Coronary artery (tissue), 2 donors: ENCODE results near the gene CACNA2D3.

Source experiments
- DNase-seq: peaks from one replicate; pipeline ENCODE4 v3.0.0-alpha.2; 2017; ENCODE audit warnings: low spot score
- H3K27ac ChIP-seq, 2 donors: fragments of 200-600 bp; sonication (generic); one replicate each; pipeline ENCODE4 v1.5.1; 2016 to 2019
- H3K4me3 ChIP-seq: fragments of 200-600 bp; sonication (generic); 2 replicates; pipeline ENCODE4 v1.5.1; 2016; ENCODE audit warnings: mild to moderate bottlenecking, moderate library complexity
- CTCF ChIP-seq: fragments of 200-600 bp; sonication (generic); IDR thresholded peaks from one replicate; pipeline ENCODE4 v1.5.1; 2019; ENCODE audit warnings: antibody characterized with exemption

CACNA2D3 gene

GRCh38 chr3:54703923-54704322, 581.6 kb downstream of the CACNA2D3 start:
- no peak for DNase-seq
- no peak for TF ChIP-seq CTCF
- no peak overlapping the region for H3K27ac ChIP-seq
- H3K4me3 ChIP-seq = no peak overlapping the region

GRCh38 chr3:54705730-54706129, 583.4 kb downstream of the CACNA2D3 start:
- no peak overlapping the region for H3K27ac ChIP-seq
- DNase-seq = no peak
- no peak for TF ChIP-seq CTCF
- H3K4me3 ChIP-seq = no peak overlapping the region

DNA sequence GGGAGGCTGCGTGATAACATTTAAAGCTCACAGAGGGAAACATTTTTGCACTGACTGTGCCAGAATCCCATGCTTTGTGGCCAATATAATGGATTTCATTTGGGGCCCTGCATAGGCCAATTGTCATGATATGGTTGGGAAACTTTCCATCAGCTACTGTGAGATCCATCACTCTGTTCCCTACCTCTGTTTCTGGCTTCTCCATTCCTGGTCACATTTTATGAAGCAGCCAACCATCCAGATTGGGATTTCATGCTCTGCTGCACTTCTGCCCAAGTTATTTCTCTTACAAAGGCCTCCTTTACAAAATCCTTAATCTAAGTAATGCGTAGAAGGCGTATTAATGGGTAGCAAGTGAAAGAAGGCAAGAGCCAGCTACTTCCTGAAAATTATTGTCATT, 584.4 kb downstream of the CACNA2D3 start:
- DNase-seq = no peak
- no peak for TF ChIP-seq CTCF
- H3K27ac ChIP-seq = no peak overlapping the region
- H3K4me3 ChIP-seq = no peak overlapping the region

GRCh38 chr3:54709785-54710184, 587.4 kb downstream of the CACNA2D3 start:
- no peak overlapping the region for H3K27ac ChIP-seq
- H3K4me3 ChIP-seq = no peak overlapping the region
- no peak for DNase-seq
- TF ChIP-seq CTCF = no peak

DNA sequence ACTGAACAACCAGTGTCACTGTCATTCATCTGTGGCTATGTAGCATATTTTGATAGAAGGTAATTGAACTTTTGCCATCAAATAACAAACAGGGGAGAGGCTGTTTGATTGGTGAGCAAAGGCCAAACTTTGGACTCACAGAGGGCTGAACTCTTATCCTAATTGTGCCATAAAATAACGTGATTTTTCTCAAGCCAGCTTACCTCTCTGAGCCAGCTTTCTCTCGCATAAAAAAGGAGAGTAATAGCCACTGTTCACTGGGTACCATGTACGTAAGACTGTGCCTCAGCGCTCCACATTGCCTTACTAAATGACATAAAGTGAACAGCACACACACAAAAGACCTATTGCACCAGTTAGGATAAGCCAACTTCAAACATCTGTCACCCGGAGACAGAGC, 588.6 kb downstream of the CACNA2D3 start:
- H3K4me3 ChIP-seq = no peak overlapping the region
- TF ChIP-seq CTCF = no peak
- no peak overlapping the region for H3K27ac ChIP-seq
- no peak for DNase-seq

GRCh38 chr3:54712539-54712938, 590.2 kb downstream of the CACNA2D3 start:
- DNase-seq = no peak
- Histone ChIP-seq H3K4me3 (no peak overlapping the region), H3K27ac (no peak overlapping the region)
- no peak for TF ChIP-seq CTCF

DNA sequence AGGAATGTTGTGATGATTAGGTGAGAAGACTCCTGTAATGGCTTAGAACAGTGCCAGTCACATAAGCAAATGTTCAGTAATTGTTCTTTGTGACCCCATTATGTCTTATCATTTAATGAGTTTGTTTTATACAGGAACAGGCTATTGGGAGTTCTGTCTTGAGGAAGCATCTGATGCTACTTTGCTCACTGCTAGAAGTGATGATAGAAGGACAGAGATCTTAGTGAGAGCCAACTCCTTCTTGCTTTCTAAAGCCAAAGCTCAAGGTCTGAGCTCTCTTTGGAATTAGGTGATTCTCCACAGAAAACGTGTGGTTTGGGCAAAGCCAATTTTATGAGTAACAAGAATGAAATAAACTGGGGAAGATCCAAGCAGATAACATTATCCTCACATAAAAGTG, 590.7 kb downstream of the CACNA2D3 start:
- Histone ChIP-seq H3K27ac (no peak overlapping the region), H3K4me3 (no peak overlapping the region)
- DNase-seq = no peak
- TF ChIP-seq CTCF = no peak
